H1 (cell line): ENCODE results near the gene EPHA4. TPM values are rescaled to one million over a fixed set of nuclear protein-coding genes. Genes with fewer than 3 reads are reported as not detected.

ENCODE experiments used
- CTCF ChIA-PET: fragments of 300-600 bp; sonication (Branson Sonifier 250); formaldehyde crosslinking; loops from one replicate; lab custom pipeline; 2021; ENCODE audit not compliant: partially characterized antibody; lab: Charles Lee
- POLR2A ChIA-PET: fragments of 300-600 bp; sonication (Branson Sonifier 250); formaldehyde crosslinking; loops from one replicate; lab custom pipeline; 2021; ENCODE audit warnings: inconsistent platforms; ENCODE audit not compliant: partially characterized antibody; lab: Charles Lee
- DNase-seq, 2 experiments: peaks; one replicate each; pipeline versions ENCODE4 v3.0.0 to v3.0.0-alpha.2; 2010 to 2022; ENCODE audit warnings: low spot score in 2 of 2, low read depth in 1 of 2, mixed read lengths in 1 of 2
- FAIRE-seq: peaks from 2 replicates; lab custom pipeline; 2011; peaks lifted over from hg19 to GRCh38; lab: Jason Lieb, UNC
- H2AFZ ChIP-seq: 2 replicates; pipeline ENCODE4 v1.8.1; 2012; ENCODE audit warnings: low read length, inconsistent platforms
- H2AK5ac ChIP-seq: 2 replicates; pipeline ENCODE4 v1.6.1; 2013; ENCODE audit warnings: low read depth, low read length
- H2BK120ac ChIP-seq: replicated peaks from 2 replicates; pipeline ENCODE3; 2013; ENCODE audit warnings: low read depth, low read length, inconsistent platforms
- H2BK12ac ChIP-seq: 2 replicates; pipeline ENCODE4 v1.6.1; 2013; ENCODE audit warnings: low read depth, low read length
- H2BK15ac ChIP-seq: 2 replicates; pipeline ENCODE4 v1.6.1; 2013; ENCODE audit warnings: low read length
- H2BK20ac ChIP-seq: 2 replicates; pipeline ENCODE4 v1.6.1; 2013; ENCODE audit warnings: low read length
- H2BK5ac ChIP-seq: 2 replicates; pipeline ENCODE4 v1.6.1; 2013; ENCODE audit warnings: low read depth, low read length
- H3K14ac ChIP-seq: 2 replicates; pipeline ENCODE4 v1.6.1; 2013; ENCODE audit warnings: inconsistent platforms; ENCODE audit not compliant: insufficient read length
- H3K18ac ChIP-seq: 2 replicates; pipeline ENCODE4 v1.6.1; 2013; ENCODE audit warnings: low read length; ENCODE audit errors: extremely low read depth
- H3K23ac ChIP-seq: 2 replicates; pipeline ENCODE4 v1.6.1; 2013; ENCODE audit warnings: inconsistent platforms; ENCODE audit not compliant: insufficient read length
- H3K23me2 ChIP-seq: 2 replicates; pipeline ENCODE4 v1.6.1; 2013; ENCODE audit warnings: low read depth, low read length
- H3K27ac ChIP-seq: 2 replicates; pipeline ENCODE4 v1.6.1; 2011; ENCODE audit warnings: low read depth, low read length, inconsistent platforms
- H3K27me3 ChIP-seq, 4 experiments: replicated peaks in 1 of 4; 1 replicate in 1 of 4; 2 replicates in 3 of 4; pipeline versions ENCODE4 v1.6.1 to v1.8.1; 2011 to 2013; ENCODE audit warnings: low read length in 3 of 4, mild to moderate bottlenecking in 3 of 4, inconsistent platforms in 2 of 4, mixed read lengths in 2 of 4, moderate library complexity in 1 of 4; ENCODE audit not compliant: control insufficient read depth in 3 of 4, insufficient read depth in 3 of 4; ENCODE audit errors: extremely low read depth in 1 of 4
- H3K36me3 ChIP-seq, 4 experiments: 2 replicates each; pipeline versions ENCODE4 v1.6.1 to v1.8.1; 2011 to 2013; ENCODE audit warnings: mild to moderate bottlenecking in 4 of 4, low read length in 3 of 4, moderate library complexity in 2 of 4, control low read depth in 1 of 4, inconsistent platforms in 1 of 4; ENCODE audit not compliant: insufficient read depth in 4 of 4, control insufficient read depth in 2 of 4
- H3K4ac ChIP-seq: replicated peaks from 2 replicates; pipeline ENCODE3; 2013; ENCODE audit warnings: low read length, low read depth, mixed read lengths, inconsistent platforms; ENCODE audit not compliant: insufficient read length
- H3K4me1 ChIP-seq, 4 experiments: replicated peaks in 1 of 4; 1 replicate in 1 of 4; 2 replicates in 3 of 4; pipeline versions ENCODE4 v1.6.1 to v1.8.1; 2011 to 2013; ENCODE audit warnings: low read length in 3 of 4, inconsistent platforms in 2 of 4, mixed read lengths in 1 of 4; ENCODE audit not compliant: insufficient read depth in 4 of 4, control insufficient read depth in 3 of 4
- H3K4me2 ChIP-seq, 2 experiments: 2 replicates each; pipeline versions ENCODE4 v1.6.1 to v1.8.1; 2011 to 2013; ENCODE audit warnings: low read depth in 2 of 2, low read length in 2 of 2, control low read depth in 1 of 2, inconsistent platforms in 1 of 2, mild to moderate bottlenecking in 1 of 2; ENCODE audit not compliant: insufficient read depth in 1 of 2
- H3K4me3 ChIP-seq, 4 experiments: fragments of 200-600, 300-600 bp in 1 of 4; sonication (generic), shearing (Covaris generic), sonication (Bioruptor Twin) in 1 of 4; 2 replicates each; pipeline versions ENCODE4 v1.5.1 to v1.8.1; 2011 to 2016; ENCODE audit warnings: low read length in 4 of 4, low read depth in 3 of 4, control low read depth in 2 of 4, inconsistent platforms in 2 of 4, mild to moderate bottlenecking in 2 of 4, mixed read lengths in 1 of 4, moderate library complexity in 1 of 4; ENCODE audit not compliant: insufficient read depth in 2 of 4; ENCODE audit errors: extremely low read depth in 1 of 4
- H3K56ac ChIP-seq: replicated peaks from 2 replicates; pipeline ENCODE3; 2013; ENCODE audit warnings: low read depth, mild to moderate bottlenecking, mixed read lengths, low read length, inconsistent platforms; ENCODE audit not compliant: insufficient read length
- H3K79me1 ChIP-seq: 2 replicates; pipeline ENCODE4 v1.6.1; 2013; ENCODE audit warnings: low read depth, low read length, control low read depth
- H3K79me2 ChIP-seq, 2 experiments: 2 replicates each; pipeline versions ENCODE4 v1.6.1 to v1.8.1; 2012 to 2013; ENCODE audit warnings: low read length in 2 of 2, mild to moderate bottlenecking in 2 of 2, inconsistent platforms in 1 of 2; ENCODE audit not compliant: insufficient read depth in 2 of 2, control insufficient read depth in 1 of 2
- H3K9ac ChIP-seq, 4 experiments: replicated peaks in 1 of 4; 1 replicate in 1 of 4; 2 replicates in 3 of 4; pipeline versions ENCODE4 v1.6.1 to v1.8.1; 2011 to 2013; ENCODE audit warnings: low read depth in 3 of 4, low read length in 3 of 4, control low read depth in 2 of 4, mild to moderate bottlenecking in 2 of 4, moderate library complexity in 2 of 4, inconsistent platforms in 1 of 4; ENCODE audit errors: extremely low read depth in 1 of 4
- H3K9me3 ChIP-seq, 2 experiments: 2 replicates each; pipeline versions ENCODE4 v1.6.1 to v1.8.1; 2012 to 2013; ENCODE audit warnings: mild to moderate bottlenecking in 2 of 2, moderate library complexity in 2 of 2, control low read depth in 1 of 2, inconsistent platforms in 1 of 2, low read depth in 1 of 2, low read length in 1 of 2, mixed read lengths in 1 of 2; ENCODE audit not compliant: insufficient read depth in 2 of 2
- H4K20me1 ChIP-seq, 2 experiments: replicated peaks in 1 of 2; 2 replicates each; pipeline versions ENCODE3 to v1.8.1; 2011 to 2013; ENCODE audit warnings: inconsistent platforms in 2 of 2, low read length in 2 of 2, mild to moderate bottlenecking in 1 of 2; ENCODE audit not compliant: insufficient read depth in 2 of 2, control insufficient read depth in 1 of 2
- H4K5ac ChIP-seq: 2 replicates; pipeline ENCODE4 v1.6.1; 2013; ENCODE audit warnings: low read length, low read depth, mixed read lengths, inconsistent platforms; ENCODE audit not compliant: insufficient read length
- H4K8ac ChIP-seq: 2 replicates; pipeline ENCODE4 v1.8.0; 2013; ENCODE audit warnings: mild to moderate bottlenecking, moderate library complexity, low read length, inconsistent platforms; ENCODE audit not compliant: insufficient read depth; ENCODE audit errors: extremely low read depth
- H4K91ac ChIP-seq: replicated peaks from 2 replicates; pipeline ENCODE3; 2013; ENCODE audit warnings: low read length, mixed read lengths, inconsistent platforms; ENCODE audit not compliant: insufficient read length
- BRCA1 ChIP-seq: IDR thresholded peaks from 2 replicates; pipeline ENCODE4 v1.6.1; 2012; ENCODE audit warnings: low read depth, low read length, improper control_type of control experiment
- CBX5 ChIP-seq: fragments of 300-800, 300-1000 bp; sonication (generic); IDR thresholded peaks from 2 replicates; pipeline ENCODE4 v1.7.1; 2016; ENCODE audit warnings: antibody characterized with exemption, low read length, low read depth
- CTBP2 ChIP-seq: IDR thresholded peaks from 2 replicates; pipeline ENCODE4 v1.7.0; 2011; ENCODE audit warnings: borderline replicate concordance, mild to moderate bottlenecking, moderate library complexity, mixed read lengths, low read length; ENCODE audit not compliant: insufficient read depth, insufficient read length
- GTF2F1 ChIP-seq: IDR thresholded peaks from 2 replicates; pipeline ENCODE4 v1.6.1; 2012; ENCODE audit warnings: low read depth, low read length, improper control_type of control experiment, borderline replicate concordance
- KDM5A ChIP-seq: fragments of 200-600 bp; IDR thresholded peaks from 2 replicates; pipeline ENCODE4 v1.7.1; 2012; ENCODE audit warnings: mild to moderate bottlenecking, low read length, inconsistent platforms, mixed read lengths
- MAFK ChIP-seq: IDR thresholded peaks from 2 replicates; pipeline ENCODE4 v1.6.1; 2012; ENCODE audit warnings: low read depth, mild to moderate bottlenecking, improper control_type of control experiment, low read length
- NANOG ChIP-seq: IDR thresholded peaks from 2 replicates; pipeline ENCODE4 v1.6.1; 2011; ENCODE audit warnings: low read length, low read depth, mild to moderate bottlenecking, inconsistent platforms; ENCODE audit not compliant: insufficient read depth, poor library complexity, severe bottlenecking
- PHF8 ChIP-seq: fragments of 200-600 bp; sonication (generic); conservative IDR thresholded peaks from 2 replicates; pipeline ENCODE4 v1.7.1; 2012; ENCODE audit warnings: low read depth, mild to moderate bottlenecking, inconsistent platforms, low read length, moderate library complexity
- SP1 ChIP-seq: IDR thresholded peaks from 2 replicates; pipeline ENCODE4 v1.6.1; 2011; ENCODE audit warnings: low read depth, low read length
- SP2 ChIP-seq: IDR thresholded peaks from 2 replicates; pipeline ENCODE4 v1.6.1; 2012; ENCODE audit warnings: mild to moderate bottlenecking, low read length, inconsistent platforms
- SRF ChIP-seq: IDR thresholded peaks from 2 replicates; pipeline ENCODE4 v1.6.1; 2011; ENCODE audit warnings: mild to moderate bottlenecking, low read depth, low read length, moderate library complexity
- TAF1 ChIP-seq: IDR thresholded peaks from 2 replicates; pipeline ENCODE4 v1.6.1; 2011; ENCODE audit warnings: mild to moderate bottlenecking, low read depth, low read length
- YY1 ChIP-seq: IDR thresholded peaks from 2 replicates; pipeline ENCODE4 v1.6.1; 2011; ENCODE audit warnings: low read depth, mild to moderate bottlenecking, low read length
- WGBS, 2 experiments: shearing (Covaris generic) in 1 of 2; methylation state at CpG; one replicate each; pipeline versions ENCODE4 v1.1.6 to v1.1.7; 2013 to 2015; ENCODE audit warnings: low lambda C conversion rate in 2 of 2, mixed read lengths in 2 of 2, inconsistent platforms in 1 of 2, low coverage in 1 of 2, missing lambda C conversion rate in 1 of 2; ENCODE audit not compliant: insufficient replicate concordance in 2 of 2, insufficient coverage in 1 of 2, insufficient read length in 1 of 2; ENCODE audit errors: extremely low coverage in 1 of 2, missing lambda C conversion rate in 1 of 2; 5-methylcytosine and 5-hydroxymethylcytosine counted together
- polyA plus RNA-seq, 7 experiments: library from polyadenylated mRNA; depleted of rRNA in 3 of 7; stranded (reverse) in 5 of 7; unstranded in 2 of 7; fragments of >200 nt in 5 of 7; fragments of 200-250 nt in 2 of 7; gene quantifications; 1 replicate in 5 of 7; 2 replicates in 1 of 7; 4 replicates in 1 of 7; pipeline versions ENCODE4 v1.2.1 to v1.2.3, GENCODE V29; 2011 to 2013; ENCODE audit warnings: missing spikeins in 2 of 7, mixed read lengths in 2 of 7
- total RNA-seq: library from RNA; stranded (reverse); fragmentation: NEBNext Ultra II Directional; extraction: Animal tissue kit (Norgen Biotek cat#: 25700); gene quantifications from 2 replicates; pipeline ENCODE4 v1.2.1, GENCODE V29; 2021
- TF ChIP-seq, protein P1 (sequence below): IDR thresholded peaks from 2 replicates; pipeline ENCODE4 v1.6.1; 2011; ENCODE audit warnings: low read depth, mild to moderate bottlenecking, low read length; ENCODE audit not compliant: insufficient read depth

Gene EPHA4
- total and polyA plus RNA-seq, 2 of the 8 experiments (the other 6 are each of a cell fraction or from before 2014, with no cell fraction given) = 4.3 to 5.7 TPM

GRCh38 chr2:221467610-221468009 is 104.5 kb downstream of the EPHA4 start:
- Histone ChIP-seq H4K8ac (no peak overlapping the region), H3K4ac (no peak overlapping the region), H2BK12ac (no peak overlapping the region), H3K23me2 (no peaks in the 10 kb centered on the region), H3K27me3 (peaks cover 0 to 10% (median 7%) of the 10 kb centered on the region in 4 experiments; a peak in 4 of 7 replicates), H4K20me1 (peaks cover 0 to 2% of the 10 kb centered on the region in 2 experiments), H2BK120ac (no peak overlapping the region), H3K9me3 (no peaks in the 10 kb centered on the region), H3K36me3 (no peaks in the 10 kb centered on the region), H4K5ac (no peak overlapping the region), H2AFZ (no peak overlapping the region), H3K4me3 (no peak overlapping the region), H3K27ac (no peak overlapping the region), H3K14ac (no peak overlapping the region), H3K9ac (no peak overlapping the region), H3K79me2 (no peaks in the 10 kb centered on the region), H3K79me1 (no peaks in the 10 kb centered on the region), H3K56ac (no peak overlapping the region), H2BK15ac (no peak overlapping the region), H2AK5ac (no peak overlapping the region), H4K91ac (no peak overlapping the region), H2BK5ac (no peak overlapping the region), H3K4me2 (no peak overlapping the region), H3K18ac (no peak overlapping the region), H2BK20ac (no peak overlapping the region), H3K23ac (no peak overlapping the region), H3K4me1 (peaks cover 5 to 7% (median 6%) of the 10 kb centered on the region in 4 experiments; a peak in 4 of 7 replicates)
- ChIA-PET CTCF (interaction anchor here (0.7 to 1.8 kb wide), 2 partner anchors 11 to 113 kb away, joined by 3 to 7 read pairs; no protein-coding TSS in a partner anchor), POLR2A (interaction anchor here (0.7 kb wide), 1 partner anchor 278 kb away, joined by 3 read pairs; no protein-coding TSS in a partner anchor)
- FAIRE-seq = no peak
- TF ChIP-seq, protein P1, sequence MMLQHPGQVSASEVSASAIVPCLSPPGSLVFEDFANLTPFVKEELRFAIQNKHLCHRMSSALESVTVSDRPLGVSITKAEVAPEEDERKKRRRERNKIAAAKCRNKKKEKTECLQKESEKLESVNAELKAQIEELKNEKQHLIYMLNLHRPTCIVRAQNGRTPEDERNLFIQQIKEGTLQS = no peak
- TF ChIP-seq CBX5 (no peak), CTBP2 (no peak), SP1 (no peak), SP2 (no peak), KDM5A (no peak), BRCA1 (no peak), GTF2F1 (no peak), PHF8 (no peak), NANOG (no peak), SRF (no peak), TAF1 (no peak), MAFK (no peak), YY1 (no peak)
- WGBS, 2 experiments = 72% methylated on average over 2 of the region's 2 CpGs; no CpG with 5 or more reads in 1 of the 2 experiments
- no peak for DNase-seq
